Endodermal cell (in vitro differentiated cells): ENCODE results near the gene ERGIC1. TPM values are rescaled to one million over a fixed set of nuclear protein-coding genes. Genes with fewer than 3 reads are reported as not detected.

Experiments
- DNase-seq: peaks from one replicate; pipeline ENCODE4 v3.0.0-alpha.2; 2017
- H3K27ac ChIP-seq: 2 replicates; pipeline ENCODE4 v1.5.1; 2013; ENCODE audit warnings: mild to moderate bottlenecking, low read depth, low read length, moderate library complexity
- H3K27me3 ChIP-seq: 2 replicates; pipeline ENCODE4 v1.6.1; 2013; ENCODE audit warnings: mild to moderate bottlenecking, low read length, moderate library complexity; ENCODE audit not compliant: insufficient read depth, control insufficient read depth, poor library complexity, severe bottlenecking
- H3K36me3 ChIP-seq: 2 replicates; pipeline ENCODE4 v1.7.0; 2013; ENCODE audit warnings: mild to moderate bottlenecking, low read length, moderate library complexity; ENCODE audit not compliant: control insufficient read depth, insufficient read depth
- H3K4me1 ChIP-seq: one replicate; pipeline ENCODE4 v1.7.0; 2013; ENCODE audit warnings: low read length; ENCODE audit not compliant: control insufficient read depth, insufficient read depth
- H3K4me3 ChIP-seq: 2 replicates; pipeline ENCODE4 v1.5.1; 2013; ENCODE audit warnings: mild to moderate bottlenecking, low read length, moderate library complexity
- H3K9ac ChIP-seq: 2 replicates; pipeline ENCODE4 v1.6.1; 2013; ENCODE audit warnings: mild to moderate bottlenecking, low read length, moderate library complexity; ENCODE audit not compliant: poor library complexity, severe bottlenecking; ENCODE audit errors: extremely low read depth
- H3K9me3 ChIP-seq: 2 replicates; pipeline ENCODE4 v1.6.1; 2013; ENCODE audit warnings: mild to moderate bottlenecking, low read length, moderate library complexity; ENCODE audit not compliant: control insufficient read depth
- H3K27ac Mint-ChIP-seq: 2 replicates; pipeline ENCODE4 v1.8.0; 2020; ENCODE audit warnings: mixed read lengths
- H3K27me3 Mint-ChIP-seq: 2 replicates; pipeline ENCODE4 v1.8.0; 2021; ENCODE audit warnings: mild to moderate bottlenecking, mixed read lengths; ENCODE audit not compliant: insufficient read depth
- H3K36me3 Mint-ChIP-seq: 2 replicates; pipeline ENCODE4 v1.8.0; 2020; ENCODE audit warnings: low read depth, mixed read lengths
- H3K4me1 Mint-ChIP-seq: 2 replicates; pipeline ENCODE4 v1.8.0; 2020; ENCODE audit warnings: mixed read lengths
- H3K4me3 Mint-ChIP-seq: 2 replicates; pipeline ENCODE4 v1.8.0; 2020; ENCODE audit warnings: mild to moderate bottlenecking, moderate library complexity, mixed read lengths
- H3K9me3 Mint-ChIP-seq: 2 replicates; pipeline ENCODE4 v1.8.0; 2020; ENCODE audit warnings: mild to moderate bottlenecking, mixed read lengths
- WGBS, 2 experiments: methylation state at CpG; one replicate each; pipeline versions ENCODE4 v1.1.5 to v1.1.7; 2013; ENCODE audit warnings: missing lambda C conversion rate in 2 of 2, mixed read lengths in 1 of 2; ENCODE audit not compliant: insufficient coverage in 1 of 2, insufficient read length in 1 of 2; 5-methylcytosine and 5-hydroxymethylcytosine counted together
- total RNA-seq, 2 donors: library from RNA; stranded (reverse); fragmentation: NEBNext Ultra II Directional in 1 of 2; extraction: Animal tissue kit (Norgen Biotek cat#: 25700) in 1 of 2; gene quantifications; 2 replicates in 1 of 2; 3 replicates in 1 of 2; pipeline ENCODE4 v1.2.1, GENCODE V29; 2021
- TF ChIP-seq, protein P1 (sequence below): fragments of 200-600 bp; sonication (generic); conservative IDR thresholded peaks from 2 replicates; pipeline ENCODE4 v1.5.0; 2021; ENCODE audit warnings: antibody characterized with exemption, mild to moderate bottlenecking

ERGIC1 gene
- total RNA-seq, 2 donors from 2014 or later, result 81.9 to 94.8 TPM

DNA sequence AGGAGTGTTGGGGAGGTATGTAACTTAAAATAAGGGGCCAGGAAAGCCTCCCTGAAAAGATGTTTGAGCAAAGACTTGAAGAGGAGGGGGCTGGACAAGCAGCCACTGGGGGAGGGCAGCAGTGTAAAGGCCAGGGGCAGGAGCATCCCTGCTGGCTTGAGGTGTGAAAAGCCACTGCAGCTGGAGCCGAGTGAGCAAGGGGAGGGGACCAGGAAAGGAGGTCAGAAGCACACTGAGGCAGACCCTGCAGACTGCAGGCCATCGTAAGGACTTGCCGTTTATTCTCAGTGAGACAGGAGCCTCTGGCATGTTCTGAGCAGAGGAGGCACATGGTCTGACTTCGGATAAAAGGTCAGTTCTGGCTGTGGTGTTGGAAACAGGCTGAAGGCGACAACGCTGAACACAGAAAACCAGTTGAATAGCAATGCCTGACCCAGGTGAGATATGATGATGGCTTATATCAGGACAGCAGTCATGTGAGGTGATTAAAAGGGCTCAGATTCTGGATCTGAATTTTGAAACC lies 10.2 kb upstream of the ERGIC1 start:
- H3K4me1 ChIP-seq, result peaks cover 7% of the 10 kb centered on the region
- WGBS, 2 experiments, result 56 to 58% methylated on average over 6 of the region's 6 CpGs

GRCh38 chr5:172825610-172826204 lies 8.3 kb upstream of the ERGIC1 start:
- Histone ChIP-seq H3K27ac (no peak overlapping the region), H3K9me3 (peaks cover 20% of the 10 kb centered on the region), H3K4me1 (peaks cover 15% of the 10 kb centered on the region), H3K4me3 (no peak overlapping the region), H3K27me3 (no peaks in the 10 kb centered on the region), H3K9ac (no peak overlapping the region), H3K36me3 (no peaks in the 10 kb centered on the region)
- DNase-seq, result no peak
- no peak overlapping the region for H3K4me3 Mint-ChIP-seq
- peaks cover 30% of the 10 kb centered on the region for H3K27me3 Mint-ChIP-seq
- TF ChIP-seq, protein P1, sequence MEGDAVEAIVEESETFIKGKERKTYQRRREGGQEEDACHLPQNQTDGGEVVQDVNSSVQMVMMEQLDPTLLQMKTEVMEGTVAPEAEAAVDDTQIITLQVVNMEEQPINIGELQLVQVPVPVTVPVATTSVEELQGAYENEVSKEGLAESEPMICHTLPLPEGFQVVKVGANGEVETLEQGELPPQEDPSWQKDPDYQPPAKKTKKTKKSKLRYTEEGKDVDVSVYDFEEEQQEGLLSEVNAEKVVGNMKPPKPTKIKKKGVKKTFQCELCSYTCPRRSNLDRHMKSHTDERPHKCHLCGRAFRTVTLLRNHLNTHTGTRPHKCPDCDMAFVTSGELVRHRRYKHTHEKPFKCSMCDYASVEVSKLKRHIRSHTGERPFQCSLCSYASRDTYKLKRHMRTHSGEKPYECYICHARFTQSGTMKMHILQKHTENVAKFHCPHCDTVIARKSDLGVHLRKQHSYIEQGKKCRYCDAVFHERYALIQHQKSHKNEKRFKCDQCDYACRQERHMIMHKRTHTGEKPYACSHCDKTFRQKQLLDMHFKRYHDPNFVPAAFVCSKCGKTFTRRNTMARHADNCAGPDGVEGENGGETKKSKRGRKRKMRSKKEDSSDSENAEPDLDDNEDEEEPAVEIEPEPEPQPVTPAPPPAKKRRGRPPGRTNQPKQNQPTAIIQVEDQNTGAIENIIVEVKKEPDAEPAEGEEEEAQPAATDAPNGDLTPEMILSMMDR, result no peak
- peaks cover 20% of the 10 kb centered on the region for H3K9me3 Mint-ChIP-seq
- H3K4me1 Mint-ChIP-seq, result peaks cover 34% of the 10 kb centered on the region
- WGBS, 2 experiments, result 65 to 100% methylated on average over 1 to 2 of the region's 2 CpGs
- H3K36me3 Mint-ChIP-seq, result peaks cover 2% of the 10 kb centered on the region
- H3K27ac Mint-ChIP-seq, result no peak overlapping the region

More for the DNA sequence above, 10.2 kb upstream of the ERGIC1 start:
- Histone ChIP-seq H3K27me3 (no peaks in the 10 kb centered on the region), H3K9me3 (peaks cover 20% of the 10 kb centered on the region), H3K36me3 (no peaks in the 10 kb centered on the region), H3K4me3 (no peak overlapping the region), H3K27ac (no peak overlapping the region), H3K9ac (no peak overlapping the region)
- H3K4me1 Mint-ChIP-seq, result peaks cover 22% of the 10 kb centered on the region
- H3K9me3 Mint-ChIP-seq, result peaks cover 20% of the 10 kb centered on the region
- no peak overlapping the region for H3K27ac Mint-ChIP-seq
- peaks cover 2% of the 10 kb centered on the region for H3K36me3 Mint-ChIP-seq
- DNase-seq, result peak; percentile 81
- TF ChIP-seq, protein P1, result no peak
- H3K27me3 Mint-ChIP-seq, result peaks cover 31% of the 10 kb centered on the region
- H3K4me3 Mint-ChIP-seq, result no peak overlapping the region

DNA sequence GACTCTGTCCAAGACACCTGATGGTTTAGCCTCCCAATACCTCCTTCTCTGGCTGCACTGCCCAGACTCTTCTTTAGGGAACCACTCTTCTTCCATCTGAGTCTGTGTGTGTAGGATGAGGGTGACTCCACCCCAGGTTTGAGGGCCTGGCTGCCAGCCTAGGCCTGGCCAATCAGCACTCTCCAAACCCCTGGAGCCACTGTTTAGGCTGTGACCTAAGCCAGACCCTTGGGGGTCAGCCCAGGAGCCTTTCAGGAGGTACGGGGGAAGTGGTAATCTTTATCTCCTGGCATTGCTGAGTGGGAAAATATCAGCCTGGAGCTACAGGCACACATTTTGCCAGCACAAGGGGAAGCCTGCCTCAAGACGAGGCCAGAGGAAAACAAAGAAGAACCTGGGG lies 6.2 kb upstream of the ERGIC1 start:
- DNase-seq, result peak; percentile 68
- Mint-ChIP-seq H3K27me3 (peaks cover 18% of the 10 kb centered on the region), H3K27ac (peak overlapping the region; percentile 26), H3K9me3 (peaks cover 20% of the 10 kb centered on the region), H3K4me1 (peaks cover 41% of the 10 kb centered on the region), H3K36me3 (peaks cover 2% of the 10 kb centered on the region), H3K4me3 (no peak overlapping the region)
- Histone ChIP-seq H3K36me3 (no peaks in the 10 kb centered on the region), H3K27me3 (no peaks in the 10 kb centered on the region), H3K4me3 (no peak overlapping the region), H3K4me1 (peaks cover 21% of the 10 kb centered on the region), H3K27ac (no peak overlapping the region), H3K9me3 (peaks cover 20% of the 10 kb centered on the region), H3K9ac (no peak overlapping the region)
- WGBS, 2 experiments, result 44 to 69% methylated on average over 2 of the region's 2 CpGs
- TF ChIP-seq, protein P1, result no peak
